Measurements from ENCODE around the gene VAV2.

Gene VAV2

DNA sequence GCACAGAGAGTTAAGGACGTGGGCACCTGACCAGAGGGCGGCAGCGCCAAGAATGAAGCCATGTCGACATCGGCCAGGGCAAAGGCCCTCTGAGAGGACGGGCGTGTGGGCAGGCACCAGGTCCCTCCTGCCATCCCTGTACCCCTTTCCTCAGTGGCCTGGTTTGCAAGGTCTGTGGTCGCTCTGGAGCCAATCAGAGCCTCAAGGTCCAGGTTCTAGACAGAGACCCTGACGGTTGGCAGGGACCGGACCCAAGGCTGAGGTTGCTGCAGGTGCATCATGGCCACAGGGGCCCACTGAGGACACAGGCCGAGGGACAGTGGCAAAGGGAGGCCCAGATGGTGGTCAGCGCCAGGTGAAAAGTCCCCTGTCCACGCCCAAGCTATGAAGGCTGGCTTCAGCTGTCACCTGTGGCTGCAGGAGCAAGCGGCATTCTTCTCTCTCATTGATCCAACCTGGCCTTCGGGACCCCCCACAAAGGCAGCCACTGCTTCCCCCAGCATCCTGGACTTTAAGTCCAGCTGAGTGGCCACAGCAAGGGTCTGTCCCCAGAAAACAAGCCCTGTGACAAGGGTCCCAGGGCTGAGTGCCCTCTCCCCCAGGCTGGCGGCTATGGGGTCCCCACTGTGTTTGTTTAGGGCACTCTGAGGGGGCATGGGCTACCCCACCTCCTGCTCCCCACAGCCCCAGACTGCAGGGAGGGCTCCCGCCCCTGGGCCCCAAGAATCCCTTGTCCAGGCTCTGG, 48.9 kb downstream of the VAV2 start:
- in situ Hi-C loops (cut with MboI; ENCODE audit: low sequenced_read_pairs): no loop called here

DNA sequence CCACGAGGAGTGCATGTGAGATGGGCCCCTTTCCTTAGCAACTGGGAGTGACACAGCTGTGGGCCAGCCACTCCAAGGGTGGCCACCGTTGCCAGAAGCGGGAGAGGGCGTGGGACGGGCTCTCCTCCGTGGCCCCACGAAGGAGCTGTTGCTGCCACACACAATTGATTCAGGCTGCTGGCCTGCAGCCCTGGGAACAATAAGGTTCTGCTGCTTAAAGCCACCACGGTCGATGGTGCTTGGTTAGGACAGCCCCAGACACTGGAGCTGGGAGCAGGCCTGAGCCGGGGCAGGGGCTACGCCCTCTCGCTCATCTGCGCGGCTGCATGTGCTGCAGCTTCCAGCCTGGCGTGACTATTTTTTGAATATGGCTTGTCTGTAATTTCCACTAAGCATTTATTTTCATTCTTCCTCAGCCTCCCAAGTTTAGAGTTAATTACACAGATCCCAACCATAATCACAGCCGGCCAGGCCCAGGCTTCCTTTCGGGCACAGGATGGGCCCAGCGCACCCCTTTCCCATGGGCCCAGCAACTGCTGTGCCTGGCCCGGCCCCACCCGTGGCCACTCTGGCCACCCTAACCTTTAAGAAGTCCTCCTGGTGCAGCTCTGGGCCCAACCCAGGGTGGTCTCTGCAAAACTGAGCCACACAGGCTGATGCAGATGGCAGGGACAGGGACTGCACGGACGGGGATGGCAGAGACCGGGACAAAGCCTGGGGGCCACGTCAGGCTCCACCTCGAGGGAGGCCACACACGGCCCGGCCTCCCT, 49.7 kb downstream of the VAV2 start:
- in situ Hi-C loops (cut with MboI; ENCODE audit: low sequenced_read_pairs): no loop called here

DNA sequence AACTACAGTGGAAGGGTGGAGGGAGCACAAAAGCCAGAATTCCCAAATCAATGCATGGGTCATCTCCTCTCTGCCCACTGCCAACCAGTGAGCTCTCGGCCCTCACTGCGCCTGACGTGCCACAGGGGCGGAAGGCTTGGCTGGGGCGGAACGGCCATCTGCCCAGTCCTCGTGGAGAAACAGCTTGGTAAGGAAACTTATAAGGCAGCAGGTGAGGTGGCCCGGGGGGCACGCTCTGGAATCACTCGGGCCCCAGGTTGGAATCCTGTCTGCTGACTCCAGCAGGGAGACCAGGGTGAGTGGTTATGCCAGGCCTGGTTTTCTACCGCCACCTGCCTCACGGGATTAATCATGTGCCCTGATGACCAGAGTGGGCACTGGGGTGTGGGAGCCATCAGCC, 52.3 kb downstream of the VAV2 start:
- in situ Hi-C loops (cut with MboI; ENCODE audit: low sequenced_read_pairs): no loop called here

DNA sequence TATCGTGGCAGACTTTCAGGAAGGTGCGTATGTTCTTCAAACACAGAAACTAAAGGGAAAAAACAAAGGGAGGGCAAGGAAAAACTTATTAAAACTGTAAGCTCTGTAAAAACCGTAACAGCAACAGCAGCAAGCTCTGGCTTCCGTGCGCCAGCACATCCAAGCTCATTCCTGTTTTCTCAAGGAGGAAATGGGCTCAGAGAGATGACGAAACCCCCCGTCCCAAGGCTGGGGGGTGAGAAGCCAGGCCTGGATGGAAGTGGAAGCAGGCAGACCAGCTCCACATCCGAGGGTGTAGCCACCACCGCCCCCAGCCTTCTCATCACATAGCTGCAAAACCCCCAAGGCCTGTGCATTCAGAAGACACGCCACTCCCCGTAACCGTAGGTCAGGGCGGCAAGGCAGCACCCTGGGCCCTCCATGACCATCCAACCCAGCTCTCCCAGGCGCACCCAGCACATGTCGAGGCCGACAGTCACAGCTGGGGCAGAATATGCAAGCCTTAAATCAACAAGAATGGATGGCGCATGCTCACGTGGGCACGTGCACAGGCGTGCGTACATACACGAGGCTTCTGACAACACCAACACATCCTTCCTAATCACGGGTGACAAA, 52.8 kb downstream of the VAV2 start:
- in situ Hi-C loops (cut with MboI; ENCODE audit: low sequenced_read_pairs): no loop called here

DNA sequence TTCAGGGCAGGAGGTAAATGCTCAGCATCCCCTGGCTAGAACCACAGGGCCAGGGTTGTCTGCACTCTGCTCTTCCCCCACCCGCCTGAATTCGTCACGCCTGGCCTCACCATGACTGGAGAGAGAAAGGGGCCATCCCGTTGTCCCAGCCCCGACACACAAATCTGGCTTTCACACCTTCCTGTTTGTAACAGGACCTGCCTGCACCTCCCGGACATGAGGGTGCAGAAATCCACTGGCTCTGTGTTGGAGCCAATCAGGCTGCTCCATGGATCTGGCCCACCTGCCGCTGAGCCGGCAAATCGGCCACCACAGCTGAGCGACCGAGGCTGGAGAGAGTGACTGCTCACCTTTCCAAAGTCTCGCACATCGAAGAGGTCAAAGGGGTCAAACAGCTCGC, 53.4 kb downstream of the VAV2 start:
- in situ Hi-C loops (cut with MboI; ENCODE audit: low sequenced_read_pairs): no loop called here

DNA sequence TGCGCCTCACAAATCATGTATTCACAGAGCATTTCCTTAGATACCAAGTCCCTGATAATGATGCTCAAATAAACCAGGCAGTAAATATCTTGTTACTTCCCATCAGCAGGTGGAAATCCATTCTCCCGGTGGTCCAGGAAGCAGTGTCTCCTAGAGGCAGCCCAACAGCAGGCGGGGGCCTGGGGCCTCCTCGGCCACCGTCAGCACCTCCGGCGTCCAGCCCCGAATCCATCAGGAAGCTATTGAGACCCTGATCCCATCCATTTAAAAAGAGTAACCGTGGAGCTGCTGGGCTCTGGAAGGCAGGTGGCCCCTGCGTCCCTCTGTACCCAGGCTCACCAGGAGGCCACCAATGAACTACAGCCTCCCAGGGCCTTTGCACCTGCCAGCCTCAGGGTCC, 54.0 kb downstream of the VAV2 start:
- in situ Hi-C loops (cut with MboI; ENCODE audit: low sequenced_read_pairs): no loop called here

DNA sequence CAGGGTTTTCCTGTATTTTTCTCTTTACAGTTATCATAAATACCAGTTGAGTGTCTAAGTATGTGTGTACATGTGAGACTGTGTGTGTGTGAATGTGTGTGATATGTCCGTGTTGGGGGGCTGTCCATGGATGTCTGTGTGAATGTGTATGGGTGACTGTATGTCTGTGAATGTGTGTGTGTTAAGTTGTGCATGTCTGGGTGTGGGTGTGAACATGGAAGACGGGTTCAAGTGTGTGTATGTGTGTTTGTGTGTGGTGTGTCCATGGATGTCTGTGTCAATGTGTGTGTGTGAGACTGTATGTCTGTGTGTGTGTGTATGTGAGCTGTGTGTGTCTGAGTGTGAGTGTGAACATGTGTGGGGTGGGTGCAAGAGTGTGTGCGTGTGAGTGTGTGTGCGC, 55.0 kb downstream of the VAV2 start:
- in situ Hi-C loops (cut with MboI; ENCODE audit: low sequenced_read_pairs): no loop called here

DNA sequence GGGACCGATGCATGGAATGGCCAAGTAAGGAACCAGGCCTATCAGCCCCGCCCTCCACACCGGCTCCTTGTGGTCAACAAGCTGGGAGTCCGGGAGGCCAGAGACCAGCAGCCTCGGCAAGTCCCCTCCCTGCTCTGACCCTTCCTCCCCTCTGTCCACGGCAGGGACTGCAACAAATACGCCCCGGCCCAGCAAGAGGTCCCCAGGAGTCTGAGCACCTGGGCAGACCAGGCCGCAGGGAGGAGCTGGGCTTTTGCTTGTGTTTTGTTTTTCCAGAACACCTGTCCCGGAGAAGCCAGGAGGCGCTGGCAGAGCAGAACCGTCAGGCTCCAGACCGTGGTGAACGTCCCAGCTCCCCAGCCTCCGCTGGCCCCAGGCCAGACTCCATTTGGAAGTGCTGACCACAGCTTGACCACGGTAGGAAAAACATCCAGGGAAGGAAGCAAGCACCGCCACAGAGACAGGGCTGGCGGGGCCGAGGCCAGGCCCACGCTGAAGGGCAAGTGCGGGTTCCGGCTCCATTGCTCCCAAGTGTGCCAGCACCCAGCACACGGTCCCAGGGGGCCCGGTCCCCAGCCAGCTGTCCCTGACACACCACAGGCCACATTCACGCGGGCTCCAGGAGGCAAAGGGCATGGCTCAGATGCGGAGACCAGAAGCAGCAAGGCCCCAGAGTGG, 56.7 kb downstream of the VAV2 start:
- in situ Hi-C loops (cut with MboI; ENCODE audit: low sequenced_read_pairs): no loop called here

DNA sequence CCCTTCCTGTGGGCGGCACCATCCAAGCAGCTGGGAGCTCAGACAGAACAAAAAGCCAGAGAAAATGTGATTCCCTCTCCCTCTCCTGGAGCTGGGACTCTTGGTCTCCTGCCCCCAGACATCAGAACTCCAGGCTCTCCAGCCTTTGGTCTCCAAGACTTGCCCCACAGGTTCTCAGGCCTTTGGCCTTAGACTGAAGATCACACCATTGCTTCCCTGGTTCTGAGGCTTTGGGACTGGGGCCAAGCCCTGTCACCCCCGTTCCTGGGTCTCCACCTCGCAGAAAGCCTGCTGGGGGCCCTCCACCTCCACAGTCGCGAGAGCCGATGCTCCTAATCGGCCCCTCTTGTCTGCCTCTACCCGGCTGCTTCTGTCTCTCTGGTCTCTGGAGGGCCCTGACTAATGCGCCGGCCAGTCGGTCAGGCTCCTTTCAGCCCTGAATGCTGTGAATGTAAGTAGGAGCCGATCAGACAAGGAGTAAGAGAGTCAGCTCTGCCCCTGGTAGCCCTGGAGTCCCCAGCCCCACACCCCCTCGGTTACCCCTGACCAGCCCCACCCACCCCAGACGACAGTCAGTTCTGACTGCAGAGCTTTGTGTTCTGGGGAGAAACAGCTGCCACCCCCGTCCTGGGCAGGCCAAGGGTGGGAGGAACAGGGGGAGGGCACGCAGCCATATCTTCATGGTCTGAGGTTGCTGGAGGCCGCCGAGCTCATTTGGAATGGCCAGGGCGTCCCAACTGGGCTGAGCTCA, 57.5 kb downstream of the VAV2 start:
- in situ Hi-C loops (cut with MboI; ENCODE audit: low sequenced_read_pairs): no loop called here

DNA sequence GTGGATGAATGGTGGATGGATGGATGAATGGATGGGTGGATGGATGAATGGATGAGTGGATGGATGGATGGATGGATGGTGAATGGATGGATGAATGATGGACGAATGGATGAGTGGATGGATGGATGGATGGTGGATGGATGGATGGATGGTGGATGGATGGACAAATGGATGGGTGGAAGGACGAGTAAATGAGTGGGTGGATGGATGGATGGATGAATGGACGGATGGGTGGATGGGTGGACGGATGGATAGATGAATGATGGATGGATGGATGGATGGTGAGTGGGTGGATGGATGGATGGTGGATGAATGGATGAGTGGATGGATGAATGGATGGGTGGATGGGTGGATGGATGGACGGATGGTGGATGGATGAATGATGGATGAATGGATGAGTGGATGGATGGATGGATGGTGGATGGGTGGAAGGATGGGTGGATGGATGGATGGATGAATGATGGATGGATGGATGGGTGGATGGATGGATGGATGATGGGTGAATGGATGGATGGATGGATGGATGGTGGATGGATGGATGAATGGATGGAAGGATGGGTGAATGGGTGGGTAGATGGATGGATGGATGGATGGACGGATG, 58.6 kb downstream of the VAV2 start:
- in situ Hi-C loops (cut with MboI; ENCODE audit: low sequenced_read_pairs): no loop called here

DNA sequence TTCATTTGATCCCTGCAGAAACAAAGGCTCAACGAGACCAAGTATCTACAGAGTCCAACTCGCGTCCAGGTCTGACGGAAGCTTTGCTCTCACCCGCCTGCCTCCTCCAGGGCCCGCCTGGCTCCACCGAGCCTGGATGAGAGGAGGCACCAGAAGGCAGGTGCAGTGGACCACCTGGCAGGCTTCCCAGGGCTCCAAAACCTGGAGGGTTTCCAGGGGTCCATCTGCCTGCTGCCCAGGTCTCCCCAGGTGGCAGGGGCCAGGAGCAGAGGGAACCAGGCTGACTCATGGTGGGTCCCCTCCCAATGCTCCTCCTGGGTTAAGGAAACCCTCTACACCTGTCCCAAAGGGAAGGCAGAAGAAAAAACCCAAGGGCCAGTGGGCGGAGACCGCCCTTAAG, 59.5 kb downstream of the VAV2 start:
- in situ Hi-C loops (cut with MboI; ENCODE audit: low sequenced_read_pairs): no loop called here

DNA sequence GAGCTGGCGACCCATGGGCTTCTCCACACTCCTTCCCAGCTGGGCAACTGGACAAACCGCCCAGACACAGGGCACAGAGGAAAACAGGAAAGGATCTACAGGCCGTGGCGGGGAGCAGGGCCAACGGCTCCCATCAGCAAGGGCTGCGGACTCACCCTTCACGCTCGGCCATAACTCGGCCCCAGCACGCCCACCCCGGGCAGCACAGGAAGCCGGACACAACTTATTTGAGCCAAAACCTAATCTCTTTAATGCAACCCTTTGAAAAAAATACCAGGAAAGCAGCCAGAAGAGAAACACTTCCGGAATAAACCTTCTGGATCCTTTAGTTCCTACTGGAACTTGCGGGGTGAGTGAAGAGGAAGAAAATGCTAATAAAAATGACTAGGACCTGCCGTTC, 59.9 kb downstream of the VAV2 start:
- in situ Hi-C loops (cut with MboI; ENCODE audit: low sequenced_read_pairs): no loop called here

DNA sequence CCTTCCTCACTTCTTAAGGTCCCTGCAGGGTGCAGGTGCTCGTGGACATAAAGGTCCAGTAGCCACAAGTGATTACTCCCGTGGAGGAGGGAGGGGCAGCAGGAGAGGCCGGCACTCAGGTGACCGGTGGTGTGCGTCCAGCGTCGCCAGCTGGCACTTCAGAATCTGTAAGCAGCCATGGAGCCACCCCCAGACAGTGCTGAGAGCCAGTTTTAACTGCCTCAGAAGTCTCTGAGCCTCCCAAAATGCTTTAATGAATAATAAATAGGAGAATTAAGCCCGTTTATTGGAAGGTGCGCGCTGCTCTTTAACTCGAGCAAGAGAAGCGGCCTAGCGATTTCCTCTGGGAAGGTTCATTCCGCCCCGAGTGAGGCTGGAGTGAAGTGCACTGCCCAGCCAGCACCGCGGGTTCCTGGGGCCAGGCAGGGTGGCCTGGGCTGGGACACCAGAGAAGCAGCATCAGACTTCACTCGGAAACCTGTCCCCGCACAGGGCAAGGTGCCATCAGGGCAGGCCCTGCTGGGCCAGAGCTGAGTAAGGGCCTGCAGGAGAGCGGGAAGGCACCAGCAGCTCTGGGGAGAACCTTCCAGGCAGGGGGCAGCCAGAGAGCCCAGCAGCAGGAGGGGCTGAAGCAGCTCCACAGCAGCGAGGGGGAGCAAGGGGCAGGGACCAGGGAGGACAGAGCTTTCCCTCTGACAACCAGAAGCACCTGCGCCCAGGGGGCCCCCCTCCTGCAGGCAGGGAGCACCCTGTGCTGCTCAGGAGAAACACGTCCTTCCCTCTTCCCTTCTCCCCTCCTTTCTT, 61.2 kb downstream of the VAV2 start:
- in situ Hi-C loops (cut with MboI; ENCODE audit: low sequenced_read_pairs): no loop called here

DNA sequence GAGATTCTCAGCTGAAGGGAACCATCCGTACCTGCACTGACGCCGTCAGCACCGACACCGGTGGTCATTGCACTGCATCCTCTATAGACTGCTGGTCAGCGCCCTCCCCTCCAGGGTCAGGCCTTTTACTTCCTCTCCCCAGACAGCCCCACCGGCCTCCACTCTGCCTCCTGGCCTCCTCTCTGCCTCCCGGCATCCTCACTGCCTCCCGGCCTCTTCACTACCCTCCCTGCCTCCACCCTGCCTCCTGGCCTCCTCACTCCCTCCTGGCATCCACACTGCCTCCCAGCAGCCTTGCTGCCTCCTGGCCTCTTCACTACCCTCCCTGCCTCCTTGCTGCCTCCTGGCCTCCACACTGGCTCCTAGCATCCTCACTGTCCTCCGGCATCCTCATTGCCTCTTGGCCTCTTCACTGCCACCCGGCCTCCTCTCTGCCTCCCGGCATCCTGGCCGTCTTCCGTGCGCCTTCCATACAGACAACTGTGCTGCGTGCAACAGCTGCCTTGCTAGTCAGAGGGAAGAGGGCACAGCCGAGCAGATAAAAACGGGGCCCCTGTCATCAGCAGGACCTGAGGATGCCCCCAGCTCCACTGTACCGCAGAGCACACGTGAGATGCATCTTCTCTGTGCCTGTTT, 62.0 kb downstream of the VAV2 start:
- in situ Hi-C loops (cut with MboI; ENCODE audit: low sequenced_read_pairs): no loop called here

DNA sequence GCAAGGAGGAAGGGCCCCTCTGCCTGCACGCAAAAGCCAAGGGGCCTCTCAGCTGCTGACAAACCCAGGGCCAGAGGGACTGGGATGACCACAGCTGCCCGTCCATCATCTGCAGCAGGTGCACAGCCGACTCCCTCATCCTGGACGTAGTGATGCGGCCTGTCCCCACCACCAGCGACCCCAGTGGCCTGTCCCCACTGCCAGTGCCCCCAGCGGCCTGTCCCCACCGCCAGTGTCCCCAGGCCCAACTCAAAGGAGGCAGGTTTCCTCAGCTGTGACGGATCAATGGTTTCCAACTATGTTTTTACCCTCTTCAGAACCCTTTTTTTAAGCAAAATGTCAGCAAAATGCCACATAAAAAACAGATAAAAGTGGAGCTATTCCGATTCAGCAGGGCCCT, 62.5 kb downstream of the VAV2 start:
- in situ Hi-C loops (cut with MboI; ENCODE audit: low sequenced_read_pairs): no loop called here

DNA sequence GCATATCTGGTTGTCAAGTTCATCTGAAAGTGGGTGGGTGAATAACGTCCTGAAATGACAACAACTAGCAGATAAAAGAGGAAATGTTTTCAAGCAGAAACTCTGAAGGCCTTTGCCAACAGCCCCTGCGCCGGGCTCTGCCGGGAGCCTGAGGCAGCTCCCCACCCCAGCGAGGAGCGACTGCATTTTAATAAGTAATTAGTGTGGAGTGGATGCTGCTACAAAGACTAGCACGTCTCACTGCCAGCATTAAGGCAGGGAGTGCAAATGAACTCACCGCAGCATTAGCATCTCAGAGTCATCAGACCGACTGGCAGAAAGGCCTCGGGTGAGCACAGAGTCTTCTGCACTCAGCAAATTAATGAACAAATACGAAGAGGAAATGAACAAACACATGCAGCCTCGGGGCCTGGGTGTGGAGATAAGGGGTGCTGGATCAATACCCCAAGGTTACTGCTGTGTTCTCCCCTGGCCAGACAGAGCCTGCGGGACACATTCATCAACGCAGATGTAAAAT, 63.8 kb downstream of the VAV2 start:
- in situ Hi-C loops (cut with MboI; ENCODE audit: low sequenced_read_pairs): no loop called here

DNA sequence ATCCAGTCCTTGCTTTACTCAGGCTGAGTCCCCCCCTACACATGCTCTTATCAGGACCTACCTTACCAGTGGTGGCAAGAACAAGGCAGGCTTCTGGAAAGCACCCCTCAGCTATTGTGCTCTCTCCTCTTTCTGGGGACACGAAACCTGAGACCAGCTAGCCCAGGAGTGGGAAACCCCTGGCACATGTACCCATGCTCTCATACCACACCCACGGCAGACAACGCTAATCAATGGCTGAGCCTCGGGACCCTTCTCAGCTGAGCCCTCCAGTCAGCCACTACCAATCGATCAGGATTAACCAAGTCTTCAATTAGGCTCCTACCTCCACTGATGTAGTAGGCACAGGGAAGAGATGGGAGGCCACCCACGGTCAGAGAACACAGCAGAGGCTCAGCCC, 65.1 kb downstream of the VAV2 start:
- in situ Hi-C loops (cut with MboI; ENCODE audit: low sequenced_read_pairs): no loop called here

DNA sequence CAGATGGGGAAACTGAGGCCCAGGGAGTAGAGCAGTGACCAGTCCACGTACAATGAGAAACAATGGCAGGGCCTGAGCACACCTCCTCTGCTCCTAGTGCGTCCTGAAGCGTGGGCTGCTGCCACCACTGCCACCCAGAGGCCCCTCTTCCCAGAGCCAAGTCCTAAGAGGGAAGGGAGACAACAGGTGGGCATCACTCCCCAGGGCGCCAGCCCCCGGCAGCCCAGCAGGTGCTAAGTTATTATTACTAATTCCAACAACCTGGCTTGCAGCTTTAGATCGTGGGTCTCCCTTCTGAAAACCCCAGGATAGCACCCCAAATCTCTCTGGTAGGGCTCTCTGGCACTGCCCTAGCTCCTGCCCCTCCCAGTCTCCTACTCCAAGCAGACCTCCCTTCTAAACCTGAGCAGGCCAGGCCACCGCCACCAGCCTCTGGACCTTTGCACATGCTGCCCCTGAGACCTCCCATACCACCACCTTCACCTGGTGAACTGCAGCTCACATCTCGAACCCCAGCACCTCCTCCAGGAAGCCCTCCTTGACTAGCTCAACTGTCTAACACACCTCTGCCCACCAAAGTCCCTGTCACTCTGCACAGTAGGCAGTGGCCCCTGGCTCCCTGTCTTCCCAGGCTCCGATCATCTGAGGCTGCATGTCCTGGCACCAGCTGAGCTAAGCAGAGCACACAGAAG, 65.8 kb downstream of the VAV2 start:
- in situ Hi-C loops (cut with MboI; ENCODE audit: low sequenced_read_pairs): no loop called here

Data from HL-60/S4 treated with retinoic acid at 250 ng/mL for 4 days and 3 days (cell line).